Cerebellar cortex (tissue), 1 donor: ENCODE measurements around the gene MAGI2.
"Not testable (repeated sequence)": the region's sequence is repeated elsewhere in the genome, so short reads cannot be mapped to it uniquely, and the experiment has no call there.

ENCODE experiments used
- DNase-seq: peaks from one replicate; pipeline ENCODE4 v3.0.0-alpha.2; 2015; ENCODE audit warnings: low spot score

The MAGI2 gene

DNA sequence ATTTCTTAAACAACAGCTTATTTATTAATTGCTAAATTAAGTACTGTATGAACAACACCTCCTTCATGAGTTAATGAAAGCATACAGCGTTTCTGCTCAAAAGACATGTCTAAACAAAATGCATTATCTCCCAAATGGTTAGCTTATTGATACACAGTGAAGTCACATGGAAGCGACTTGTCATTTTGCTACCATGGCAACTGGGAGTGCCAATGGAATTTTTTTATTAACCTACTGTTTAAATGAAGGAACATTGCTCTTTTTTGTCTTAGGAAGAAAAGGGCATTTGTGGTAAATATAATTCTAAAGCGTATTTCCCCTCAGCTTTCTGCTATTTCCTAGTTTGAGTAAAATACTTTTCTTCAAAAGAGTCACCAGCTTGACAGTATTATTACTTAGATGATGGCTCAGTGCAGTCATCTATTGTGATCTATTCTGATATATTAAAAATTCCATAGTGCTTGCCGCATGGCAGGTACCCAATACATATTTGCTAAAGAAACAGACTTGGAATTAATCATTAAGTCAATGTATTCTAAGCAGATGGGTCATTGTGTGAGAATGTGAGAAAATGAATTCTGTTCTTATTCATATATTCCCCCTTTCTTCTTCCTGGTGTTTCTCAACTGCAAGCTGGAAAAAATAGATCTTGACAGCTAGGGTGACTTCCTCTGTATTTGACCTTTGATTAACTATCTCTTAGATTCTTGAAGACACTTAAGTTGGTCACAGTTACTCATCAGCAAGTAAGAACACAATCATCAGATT, 818.3 kb downstream of the MAGI2 start:
- DNase-seq: no peak

DNA sequence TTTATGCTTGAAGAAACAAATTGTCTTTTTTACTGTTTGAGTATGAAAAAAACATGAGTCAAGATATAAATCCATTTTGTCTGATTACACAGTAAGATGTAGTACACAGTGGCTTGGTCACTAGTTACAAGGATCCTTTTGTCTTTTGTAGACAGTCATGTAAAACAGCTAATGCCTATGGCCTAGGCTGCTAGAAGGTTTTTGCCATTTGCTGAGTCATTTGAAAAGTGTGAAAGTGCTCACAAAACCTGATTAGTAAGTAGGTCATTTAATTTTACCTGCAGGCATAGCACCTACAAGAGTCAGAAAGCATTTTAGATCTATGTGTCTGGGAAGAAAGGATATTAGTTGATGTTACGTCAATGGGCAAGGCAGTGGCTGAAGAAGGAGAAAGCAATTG, 819.4 kb downstream of the MAGI2 start:
- no peak for DNase-seq

DNA sequence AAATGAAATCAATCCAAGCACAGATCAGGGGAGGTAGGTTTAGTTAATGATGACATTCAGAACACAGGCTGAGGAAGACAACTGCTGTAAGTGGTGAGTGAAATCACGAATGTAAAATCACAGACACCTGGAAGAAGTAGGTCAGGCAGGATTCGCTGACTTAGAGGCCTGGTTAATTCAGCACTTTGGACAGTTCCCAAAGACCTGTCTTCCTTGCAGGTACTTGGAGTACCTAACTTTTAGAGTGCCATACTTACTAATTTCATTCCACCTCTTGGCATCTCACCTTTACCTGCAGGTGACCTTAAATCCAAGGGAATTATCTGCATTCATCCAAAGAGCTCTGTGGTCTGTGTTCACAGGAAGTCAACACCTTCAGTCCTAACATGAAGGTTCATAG, 832.5 kb downstream of the MAGI2 start:
- DNase-seq: peak; percentile 35

DNA sequence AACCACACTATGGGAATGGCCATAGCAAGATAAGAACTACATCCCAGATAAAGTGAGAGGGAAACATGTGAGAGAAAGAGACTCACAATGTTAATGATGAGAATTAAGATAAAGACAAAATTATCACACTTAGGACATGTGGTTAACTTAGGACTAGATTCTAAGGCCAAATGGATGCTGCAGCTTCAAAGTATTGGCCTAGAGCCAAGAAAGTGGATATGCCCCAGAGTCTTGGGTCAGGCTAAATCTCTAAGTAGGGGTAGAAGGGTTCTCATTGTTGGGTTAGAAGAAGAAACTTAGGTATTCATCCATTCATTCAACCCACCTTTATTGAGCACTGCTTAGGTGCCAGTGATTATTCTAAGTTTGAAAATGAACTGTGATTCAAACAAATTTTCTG, 836.9 kb downstream of the MAGI2 start:
- no peak for DNase-seq

DNA sequence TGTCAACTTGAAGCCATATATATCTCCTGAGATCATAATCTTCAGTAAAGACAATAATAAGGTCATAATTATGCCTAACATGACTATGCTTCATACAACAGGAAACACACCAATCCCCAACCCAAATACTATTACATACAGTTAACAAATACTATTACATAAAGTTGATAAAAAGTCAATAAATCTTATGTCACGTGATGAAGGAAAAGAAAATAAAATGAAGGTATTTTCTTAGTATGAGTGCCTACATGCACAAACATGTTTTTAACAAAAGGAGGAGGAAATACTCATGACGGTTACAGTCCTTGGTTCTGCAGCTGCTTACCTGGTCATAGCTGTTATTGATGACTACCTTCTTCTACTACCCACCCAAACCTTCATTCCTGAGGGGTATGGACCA, 844.2 kb downstream of the MAGI2 start:
- DNase-seq: no peak

DNA sequence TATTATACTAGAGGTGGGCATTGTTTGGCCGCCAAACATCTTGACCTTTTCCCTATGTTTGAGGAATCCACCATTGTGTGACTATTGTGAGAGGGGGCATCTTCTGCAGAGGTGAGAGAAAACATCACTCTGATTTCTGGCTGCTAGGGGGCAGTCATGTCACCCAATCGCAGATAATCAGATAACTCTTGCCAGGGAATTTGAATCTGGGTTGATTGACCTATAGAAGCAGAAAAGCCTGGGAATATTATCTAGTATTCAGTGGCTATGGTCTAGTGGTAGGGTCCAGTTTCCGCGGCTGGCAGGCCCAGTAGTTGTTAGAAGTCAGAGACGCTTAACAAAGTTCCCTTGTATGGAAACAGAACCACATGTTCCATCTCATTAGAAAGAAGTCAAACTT, 846.4 kb downstream of the MAGI2 start:
- DNase-seq: no peak

DNA sequence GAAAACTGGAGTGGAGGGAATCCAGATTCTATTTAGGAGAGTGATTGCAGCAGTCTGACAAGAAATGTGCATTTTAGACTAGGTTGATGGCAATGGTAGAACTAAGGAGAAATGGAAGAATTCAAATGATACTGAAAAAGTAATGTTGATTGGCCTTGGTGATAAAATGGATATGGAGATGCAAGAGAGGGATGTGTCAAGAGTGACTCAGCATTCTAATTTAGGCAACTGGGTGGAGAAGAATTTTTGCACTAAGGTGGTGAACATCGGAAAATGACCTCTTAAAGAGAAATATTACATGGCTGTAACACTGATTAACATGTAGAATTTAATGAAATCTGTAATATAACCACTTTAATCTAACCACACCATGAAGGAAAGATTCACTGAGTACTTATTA, 848.3 kb downstream of the MAGI2 start:
- no peak for DNase-seq

DNA sequence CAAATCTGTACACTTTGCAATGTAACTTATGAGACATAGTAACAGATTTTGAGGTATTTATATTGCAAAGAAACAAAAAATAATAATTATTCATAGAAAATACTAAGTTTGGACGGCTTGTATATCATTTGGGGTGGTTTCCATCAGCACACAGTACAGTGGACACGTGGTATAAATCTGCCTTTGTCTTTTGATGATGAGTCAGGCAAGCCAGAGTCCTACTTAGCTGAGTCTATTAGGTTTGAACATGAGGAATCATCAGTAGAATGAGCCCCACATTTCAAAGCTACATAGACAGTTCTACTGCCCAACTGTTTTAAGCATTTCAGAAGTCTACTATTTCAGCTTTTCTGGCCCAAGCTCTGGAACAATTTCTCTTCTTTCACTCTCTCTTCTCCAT, 851.7 kb downstream of the MAGI2 start:
- DNase-seq: no peak

DNA sequence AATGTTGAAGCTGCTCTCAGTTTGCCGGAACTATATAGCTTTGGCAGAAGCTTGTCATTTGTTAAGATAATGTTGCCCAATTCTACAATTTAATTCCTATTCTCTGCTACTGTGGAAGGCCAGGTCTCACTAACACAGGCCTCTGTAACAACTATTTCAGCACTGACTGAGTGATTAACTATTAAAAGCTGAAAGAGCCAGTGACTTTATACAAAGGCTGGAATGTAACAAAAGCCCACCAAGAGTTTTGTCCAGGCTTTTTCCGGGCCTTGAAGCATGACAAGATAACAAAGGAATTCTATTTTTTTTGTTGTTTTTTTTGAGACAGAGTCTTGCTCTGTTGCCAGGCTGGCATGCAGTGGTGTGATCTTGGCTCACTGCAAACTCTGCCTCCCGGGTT, 859.3 kb downstream of the MAGI2 start:
- DNase-seq: no peak

DNA sequence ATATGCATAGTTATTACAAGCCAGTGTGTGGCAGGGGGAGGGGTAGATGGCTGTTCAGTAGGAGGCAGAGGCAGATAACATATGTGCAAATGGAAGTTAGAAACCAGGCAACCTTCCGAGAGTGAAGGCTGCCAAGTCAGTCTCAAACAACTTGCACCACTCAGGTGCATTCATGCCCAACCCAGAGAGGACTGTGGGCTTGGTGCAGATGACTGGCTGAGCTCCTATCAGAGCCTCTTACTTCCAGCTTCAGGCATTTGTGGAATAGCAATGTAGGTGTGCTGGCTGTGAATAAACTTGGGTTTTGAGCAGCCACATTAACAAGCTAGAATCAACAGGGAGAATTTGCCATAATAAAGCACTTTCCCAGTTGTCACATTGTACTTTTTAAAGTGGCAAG, 865.1 kb downstream of the MAGI2 start:
- no peak for DNase-seq

DNA sequence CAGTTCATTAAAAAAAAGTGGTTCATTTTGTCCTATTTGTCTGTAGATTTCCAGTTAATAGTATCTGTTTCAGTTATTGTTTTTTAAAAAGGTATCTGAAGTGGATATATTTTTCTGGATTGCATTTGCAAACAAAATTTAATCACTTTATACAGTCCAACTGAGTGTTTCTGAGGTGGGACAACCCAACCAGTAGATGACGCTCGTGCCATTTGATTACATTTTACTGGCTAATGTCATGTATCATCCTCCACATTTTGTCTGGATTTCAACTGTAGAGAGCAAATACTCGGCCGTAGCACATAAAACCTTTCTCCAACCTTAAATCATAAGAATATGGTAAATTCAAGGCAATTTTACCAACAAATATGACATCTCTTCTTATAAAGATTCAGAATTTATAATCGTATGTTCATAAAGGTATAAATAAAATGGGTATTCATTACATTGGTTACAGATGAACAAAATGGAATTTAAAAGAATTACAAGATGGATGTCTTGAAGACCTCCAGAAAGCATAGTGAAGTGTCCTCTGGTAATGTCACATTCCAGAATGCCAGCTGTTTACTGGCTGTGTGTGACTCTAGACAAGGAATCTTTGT, 865.9 kb downstream of the MAGI2 start:
- no peak for DNase-seq

DNA sequence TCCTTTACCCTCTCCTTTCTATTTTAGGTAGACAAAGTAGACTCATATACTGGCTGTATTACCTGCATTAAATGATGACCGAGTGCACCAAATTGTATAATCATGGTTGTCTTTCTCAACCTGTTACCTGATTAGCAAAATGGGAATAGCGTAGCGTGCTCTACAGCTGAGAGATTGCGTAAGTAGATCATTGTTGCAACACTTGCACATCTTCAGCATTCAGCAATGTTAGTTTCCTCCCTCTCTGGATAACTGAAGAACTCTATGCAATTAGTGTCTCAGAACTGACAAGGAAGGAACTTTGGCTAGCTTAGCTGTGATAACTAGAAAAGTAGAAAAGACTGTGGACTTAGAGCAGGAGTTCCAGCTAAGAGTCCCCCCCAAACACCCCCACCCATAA, 867.5 kb downstream of the MAGI2 start:
- DNase-seq: no peak

DNA sequence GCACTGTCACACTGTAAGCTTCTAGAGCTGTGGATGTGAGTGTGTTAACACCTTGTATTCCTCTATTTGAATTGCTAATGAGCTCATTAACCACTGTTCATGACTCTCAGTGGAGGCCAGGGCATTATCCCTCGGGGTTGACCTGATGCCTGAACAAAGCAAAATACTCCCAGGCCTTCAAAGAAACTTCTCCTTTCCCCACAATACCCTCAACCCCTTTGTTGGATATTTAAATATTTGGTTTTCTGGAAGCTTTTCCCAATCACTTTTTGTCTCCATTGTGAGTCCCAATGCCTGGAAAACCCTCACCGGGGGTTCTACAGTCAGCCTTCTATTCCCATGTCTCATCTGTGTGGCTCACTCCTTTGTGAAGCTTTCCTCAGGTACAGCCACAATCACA, 874.8 kb downstream of the MAGI2 start:
- DNase-seq: no peak

DNA sequence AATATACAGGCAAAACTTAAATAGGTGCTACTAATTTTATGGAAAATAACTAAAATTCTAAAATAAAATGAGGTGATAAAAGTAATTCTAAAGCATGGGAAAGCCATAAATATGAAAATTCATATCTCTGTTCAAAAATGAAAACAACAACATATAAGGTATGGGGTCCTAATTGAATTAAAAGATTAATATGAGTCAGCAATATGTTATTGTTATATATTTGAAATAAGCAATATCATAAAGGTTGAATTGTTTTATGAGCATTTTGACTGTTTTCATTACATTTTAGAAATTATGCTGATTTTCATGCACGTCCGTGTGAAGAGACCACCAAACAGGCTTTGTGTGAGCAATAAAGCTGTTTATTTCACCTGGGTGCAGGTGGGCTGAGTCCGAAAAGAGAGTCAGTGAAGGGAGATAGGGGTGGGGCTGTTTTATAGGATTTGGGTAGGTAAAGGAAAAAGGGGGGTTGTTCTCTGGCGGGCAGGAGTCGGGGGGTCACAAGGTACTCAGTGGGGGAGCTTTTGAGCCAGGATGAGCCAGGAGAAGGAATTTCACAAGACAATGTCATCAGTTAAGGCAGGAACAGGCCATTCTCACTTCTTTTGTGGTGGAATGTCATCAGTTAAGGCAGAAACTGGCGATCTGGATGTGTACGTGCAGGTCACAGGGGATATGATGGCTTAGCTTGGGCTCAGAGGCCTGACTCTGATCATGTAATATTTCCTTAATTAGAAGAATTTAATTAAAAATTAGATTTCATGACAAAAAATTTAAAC, 876.1 kb downstream of the MAGI2 start:
- DNase-seq: not testable (repeated sequence)

DNA sequence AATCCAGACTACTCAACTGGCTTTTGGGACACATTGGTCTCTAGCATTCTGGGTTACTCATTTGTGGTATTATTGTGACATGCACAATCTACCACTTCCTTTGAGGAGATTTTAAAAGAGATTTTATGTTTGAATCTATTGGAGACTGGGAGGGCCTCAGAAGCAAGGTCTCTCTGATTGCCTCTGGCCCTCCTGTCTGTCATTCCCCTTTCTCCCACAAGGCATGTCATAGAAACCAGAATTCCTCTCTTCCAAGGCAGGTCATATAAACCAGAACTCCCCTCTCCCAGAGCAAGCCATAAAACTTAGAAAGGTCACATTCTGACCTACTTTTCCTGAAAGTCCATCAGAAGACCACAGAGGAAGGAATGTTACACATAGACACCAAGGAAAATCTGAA, 877.2 kb downstream of the MAGI2 start:
- no peak for DNase-seq

DNA sequence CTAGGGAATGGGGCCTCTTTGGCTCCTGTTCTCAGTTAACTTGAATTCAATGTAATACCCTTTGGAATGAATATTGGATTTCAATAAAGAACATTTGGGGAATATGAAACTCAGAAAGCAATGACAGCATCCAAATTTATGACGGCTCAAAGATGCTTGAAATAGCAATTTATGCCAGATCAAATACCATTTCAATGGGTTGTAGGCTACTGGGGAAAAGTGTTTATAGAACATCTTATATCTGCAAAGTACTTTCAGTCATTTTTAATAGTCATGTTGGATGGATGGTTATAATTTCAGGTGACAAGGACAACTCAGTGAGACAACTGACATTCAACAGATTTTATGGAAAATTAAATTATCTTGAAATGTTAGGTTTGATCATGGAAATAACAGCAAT, 882.2 kb downstream of the MAGI2 start:
- no peak for DNase-seq

DNA sequence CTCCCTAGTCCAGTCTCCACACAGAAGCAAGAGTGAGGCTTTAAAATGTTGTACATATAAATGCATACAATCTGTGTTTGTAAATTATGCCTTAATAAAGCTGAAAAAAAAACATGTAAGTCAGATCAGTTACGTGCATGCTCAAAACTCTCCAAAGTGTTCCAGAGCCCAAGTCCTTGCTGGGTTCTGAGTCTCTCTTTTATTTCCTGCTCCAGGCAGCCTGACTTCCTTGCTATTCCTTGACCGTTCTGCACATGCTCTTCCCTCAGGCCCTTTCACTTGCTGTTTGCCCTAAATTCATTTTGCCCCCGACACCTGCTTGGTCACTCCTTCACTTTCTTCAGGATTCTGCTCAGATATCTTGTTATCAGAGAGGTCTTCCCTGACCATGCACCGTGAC, 884.8 kb downstream of the MAGI2 start:
- DNase-seq: no peak

DNA sequence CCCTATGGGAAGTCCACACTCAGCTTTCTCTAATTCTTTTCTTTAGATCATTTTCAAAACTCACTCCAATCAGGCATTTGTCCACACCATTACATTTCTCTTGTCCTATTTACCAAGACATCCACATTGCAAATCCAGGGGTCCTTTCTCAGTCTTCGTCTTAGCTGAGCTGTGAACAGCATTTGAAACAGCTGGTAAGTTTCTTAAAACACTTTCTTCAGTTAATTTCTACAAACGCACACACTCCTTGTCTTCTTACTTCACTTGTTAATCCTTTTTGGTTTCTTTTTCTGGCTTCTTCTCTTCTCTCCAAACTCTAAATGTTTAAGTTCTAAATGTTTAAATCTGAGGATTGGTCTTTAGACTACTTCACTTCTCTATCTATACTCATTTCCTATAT, 885.6 kb downstream of the MAGI2 start:
- no peak for DNase-seq

DNA sequence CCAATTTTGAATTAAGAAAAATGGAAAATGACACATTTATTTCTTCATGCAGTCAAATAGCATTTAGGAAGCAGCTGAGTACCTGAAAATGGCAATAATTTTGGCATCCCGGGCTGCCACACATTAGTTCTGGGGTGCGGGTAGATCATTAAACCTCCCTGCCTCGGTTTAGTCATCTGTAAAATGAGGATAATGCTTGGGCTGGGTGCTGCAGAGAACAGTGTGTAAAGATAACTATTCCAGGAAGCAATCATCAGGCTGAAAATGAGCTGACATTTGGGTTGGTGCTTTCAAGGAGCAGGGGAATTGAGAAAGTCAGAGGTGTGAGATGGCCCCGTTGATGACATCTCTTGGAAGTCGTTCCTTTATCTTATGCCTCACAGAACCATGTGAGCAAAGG, 887.7 kb downstream of the MAGI2 start:
- no peak for DNase-seq

DNA sequence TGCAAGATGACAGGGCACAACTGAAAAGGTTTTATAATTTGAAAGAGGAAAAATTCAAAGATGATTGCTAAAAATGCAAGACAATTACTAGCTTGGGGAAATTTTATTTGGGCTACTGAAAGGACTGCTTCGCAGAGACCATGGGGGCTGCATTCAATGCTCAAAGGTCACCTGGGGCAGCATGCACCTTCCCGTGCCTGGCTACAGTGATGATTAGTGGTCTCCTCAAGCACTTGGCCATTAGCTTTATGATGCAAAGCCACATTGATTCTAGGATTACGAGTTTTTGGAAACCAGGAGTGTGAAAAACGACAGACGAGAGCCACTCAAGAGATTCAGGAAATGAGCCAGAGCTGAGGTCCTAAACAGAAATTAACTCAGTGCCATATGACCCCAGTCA, 890.3 kb downstream of the MAGI2 start:
- DNase-seq: no peak

DNA sequence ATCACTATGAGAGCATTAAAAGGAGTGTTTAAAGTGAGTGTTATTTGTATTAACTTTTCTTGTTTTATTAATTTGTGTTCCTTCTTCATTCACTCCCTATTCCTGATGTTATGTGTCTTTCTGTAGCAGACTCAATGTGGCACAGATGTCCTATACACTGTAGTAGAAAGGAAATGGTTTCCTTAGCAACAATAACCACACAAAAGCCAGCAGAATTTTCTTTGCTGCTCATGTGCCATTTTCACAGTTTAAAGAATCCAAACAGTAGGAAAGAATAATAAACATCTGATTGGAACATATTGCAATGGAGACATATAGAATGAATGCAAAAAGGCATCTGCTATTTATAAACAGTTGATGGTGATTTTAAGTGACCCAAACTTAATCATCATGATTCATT, 891.3 kb downstream of the MAGI2 start:
- DNase-seq: no peak

DNA sequence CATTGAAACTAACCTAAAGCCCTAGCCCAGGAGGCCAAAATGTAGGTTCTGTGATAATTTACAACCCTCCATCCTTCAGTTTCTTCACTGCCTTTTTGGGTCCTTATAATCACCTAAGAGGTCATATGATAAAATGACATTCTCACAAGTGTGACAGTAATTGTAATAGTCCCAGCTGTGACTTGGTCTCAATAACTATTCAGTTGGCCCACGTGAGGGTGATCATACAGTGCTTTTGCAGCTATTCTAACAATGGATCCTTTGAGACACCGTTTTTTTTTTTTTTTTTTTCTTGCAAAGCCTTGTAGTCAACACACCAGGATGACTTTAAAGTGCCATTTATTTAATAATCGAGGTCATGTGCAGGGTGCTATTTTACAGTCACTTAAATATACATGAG, 894.9 kb downstream of the MAGI2 start:
- no peak for DNase-seq

DNA sequence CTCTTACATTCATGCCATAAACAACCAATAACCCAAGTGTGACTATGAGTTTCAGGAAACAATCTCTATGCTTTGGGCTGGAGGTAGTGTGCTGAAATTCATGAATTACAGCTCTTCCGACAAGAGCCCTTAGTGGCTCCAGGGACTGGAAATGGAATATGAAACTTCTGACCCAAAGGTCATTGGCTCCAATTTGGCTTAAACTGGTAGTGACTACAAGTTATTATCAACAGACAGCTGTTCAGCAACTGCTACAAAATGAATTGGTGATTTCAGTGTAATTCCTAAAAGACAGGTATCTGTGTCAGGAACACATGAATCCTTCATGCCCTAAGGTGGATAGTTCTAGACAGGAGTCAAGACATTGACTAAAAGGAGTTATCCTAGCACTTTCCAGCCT, 909.5 kb downstream of the MAGI2 start:
- no peak for DNase-seq
